GM12878 (cell line): ENCODE measurements around the gene FAM120AOS. TPM values are rescaled to one million over a fixed set of nuclear protein-coding genes. Genes with fewer than 3 reads are reported as not detected.
A peak's percentile ranks its signal among the peaks of the same experiment; 100 is the strongest.

Experiments
- ATAC-seq: fragments of 200-7000 bp; cut with Tn5 transposase; 3 replicates; pipeline ENCODE4 v1.9.1; 2020; ENCODE audit warnings: mild to moderate bottlenecking, moderate library complexity
- Bru-seq: library from RNA; stranded (reverse); fragments of 400-500 nt; gene quantifications from one replicate; lab custom pipeline; 2021; lab: Mats Ljungman, UMichigan
- BruChase-seq, 2 experiments: library from RNA; stranded (reverse); fragments of 400-500 nt; gene quantifications; one replicate each; lab custom pipeline; 2021; lab: Mats Ljungman, UMichigan
- BruUV-seq: library from RNA; stranded (reverse); fragments of 400-500 nt; replicated peaks from 2 replicates; lab custom pipeline; 2021; lab: Mats Ljungman, UMichigan
- CTCF ChIA-PET: fragments of 300-600 bp; sonication (Branson Sonifier 250); formaldehyde crosslinking; extraction: SDS; loops from one replicate; lab custom pipeline; 2021; ENCODE audit warnings: inconsistent platforms; lab: Yijun Ruan, JAX
- POLR2A ChIA-PET: fragments of 350-600 bp; formaldehyde crosslinking; extraction: SDS; loops from one replicate; lab custom pipeline; 2021; ENCODE audit warnings: inconsistent platforms; lab: Charles Lee
- RAD21 ChIA-PET: fragments of 300-600 bp; sonication (Branson Sonifier 250); formaldehyde crosslinking; loops from one replicate; lab custom pipeline; 2023; ENCODE audit warnings: antibody characterized with exemption; ENCODE audit not compliant: unreplicated experiment; lab: Charles Lee
- SMC1A ChIA-PET: fragments of 300-600 bp; sonication (Branson Sonifier 250); formaldehyde crosslinking; loops from one replicate; lab custom pipeline; 2023; ENCODE audit not compliant: unreplicated experiment, uncharacterized antibody; lab: Charles Lee
- DNase-seq: peaks from one replicate; pipeline ENCODE4 v3.0.0-alpha.2; 2011; ENCODE audit warnings: low read depth, low spot score
- FAIRE-seq: peaks from 3 replicates; lab custom pipeline; 2011; peaks lifted over from hg19 to GRCh38; lab: Jason Lieb, UNC
- H2AFZ ChIP-seq: 2 replicates; pipeline ENCODE4 v1.6.0; 2011; ENCODE audit warnings: low read depth, low read length, control low read depth; ENCODE audit not compliant: control insufficient read depth
- H3K27ac ChIP-seq: 2 replicates; pipeline ENCODE4 v1.5.1; 2011; ENCODE audit warnings: control low read depth; ENCODE audit not compliant: control insufficient read depth, insufficient read depth
- H3K27me3 ChIP-seq, 2 experiments: replicated peaks in 1 of 2; 2 replicates each; pipeline versions ENCODE4 v1.6.0 to v1.6.1; 2011; ENCODE audit warnings: low read length in 1 of 2; ENCODE audit not compliant: control insufficient read depth in 2 of 2, insufficient read depth in 2 of 2
- H3K36me3 ChIP-seq, 2 experiments: 2 replicates each; pipeline ENCODE4 v1.5.1; 2011; ENCODE audit warnings: low read length in 1 of 2; ENCODE audit not compliant: control insufficient read depth in 2 of 2, insufficient read depth in 2 of 2
- H3K4me1 ChIP-seq: 2 replicates; pipeline ENCODE4 v1.6.1; 2011; ENCODE audit warnings: mild to moderate bottlenecking, low read length, moderate library complexity, mixed read lengths; ENCODE audit not compliant: control insufficient read depth, insufficient read depth
- H3K4me2 ChIP-seq: 2 replicates; pipeline ENCODE4 v1.6.0; 2011; ENCODE audit warnings: control low read depth; ENCODE audit not compliant: control insufficient read depth, insufficient read depth
- H3K4me3 ChIP-seq: fragments of 200-600 bp; sonication (generic); 2 replicates; pipeline ENCODE4 v1.5.1; 2016
- H3K79me2 ChIP-seq: 2 replicates; pipeline ENCODE4 v1.6.0; 2011; ENCODE audit warnings: low read length; ENCODE audit not compliant: control insufficient read depth, insufficient read depth
- H3K9ac ChIP-seq: 2 replicates; pipeline ENCODE4 v1.8.0; 2011; ENCODE audit warnings: low read length, control low read depth, mixed read lengths; ENCODE audit not compliant: control insufficient read depth, insufficient read depth
- H3K9me3 ChIP-seq: replicated peaks from 3 replicates; pipeline ENCODE4 v1.5.1; 2011; ENCODE audit warnings: mild to moderate bottlenecking, low read length; ENCODE audit not compliant: control insufficient read depth, insufficient read depth
- H4K20me1 ChIP-seq: 2 replicates; pipeline ENCODE4 v1.6.0; 2011; ENCODE audit not compliant: control insufficient read depth, insufficient read depth
- ELK1 ChIP-seq: IDR thresholded peaks from 2 replicates; pipeline ENCODE4 v1.6.1; 2012; ENCODE audit warnings: low read depth, low read length, improper control_type of control experiment
- IKZF2 ChIP-seq, 2 experiments: fragments of 450-650 bp; IDR thresholded peaks; 2 replicates each; pipeline ENCODE4 v1.6.1; 2017; ENCODE audit warnings: mild to moderate bottlenecking in 2 of 2, moderate library complexity in 2 of 2
- MXI1 ChIP-seq: fragments of 150-350 bp; IDR thresholded peaks from 2 replicates; pipeline ENCODE4 v1.6.1; 2011; ENCODE audit warnings: low read depth, mild to moderate bottlenecking, inconsistent platforms, low read length, improper control_type of control experiment
- NFXL1 ChIP-seq: fragments of 450-650 bp; IDR thresholded peaks from 2 replicates; pipeline ENCODE4 v1.6.1; 2017; ENCODE audit warnings: antibody characterized with exemption, mild to moderate bottlenecking, borderline replicate concordance
- PBX3 ChIP-seq: IDR thresholded peaks from 2 replicates; pipeline ENCODE4 v1.6.1; 2011; ENCODE audit warnings: mild to moderate bottlenecking, low read depth, low read length, moderate library complexity; ENCODE audit not compliant: insufficient replicate concordance
- RFX5 ChIP-seq: IDR thresholded peaks from 2 replicates; pipeline ENCODE4 v1.6.1; 2011; ENCODE audit warnings: low read depth, low read length, improper control_type of control experiment
- YY1 ChIP-seq: IDR thresholded peaks from 2 replicates; pipeline ENCODE4 v1.6.1; 2011; ENCODE audit warnings: low read depth, mild to moderate bottlenecking, low read length
- ZNF622 ChIP-seq: fragments of 450-650 bp; IDR thresholded peaks from 2 replicates; pipeline ENCODE4 v1.6.1; 2017; ENCODE audit warnings: mild to moderate bottlenecking, inconsistent platforms
- WGBS: methylation state at CpG from one replicate; pipeline ENCODE4 v1.1.6; 2016; ENCODE audit warnings: low lambda C conversion rate; ENCODE audit not compliant: insufficient replicate concordance, insufficient coverage; ENCODE audit errors: missing lambda C conversion rate; 5-methylcytosine and 5-hydroxymethylcytosine counted together
- in situ Hi-C: fragments of 300-500 bp; cut with MboI; formaldehyde crosslinking; loops from 9 replicates; pipeline ENCODE4 v1.14.3; 2018; ENCODE audit warnings: mixed read lengths
- intact Hi-C: fragments of 100-400 bp; cut with micrococcal nuclease; formaldehyde crosslinking; loops from one replicate; pipeline ENCODE4 v1.14.2; 2022; ENCODE audit not compliant: unreplicated experiment
- long read RNA-seq, 2 experiments: library from polyadenylated mRNA; unstranded; transcript quantifications; one replicate each; pipeline ENCODE4 v2.0.0, GENCODE V29; 2019 to 2020
- polyA minus RNA-seq, 3 experiments: library from RNA; depleted of rRNA, polyadenylated mRNA; stranded (reverse); fragments of >200 nt; gene quantifications; 2 replicates each; pipeline ENCODE4 v1.2.3, GENCODE V29; 2011
- polyA plus RNA-seq, 11 experiments: library from polyadenylated mRNA; depleted of rRNA in 4 of 11; unstranded in 6 of 11; stranded (reverse) in 5 of 11; fragments of >200 nt; fragmentation: Nextera tagmentation in 4 of 11; fragmentation: Illumina TruSeq in 1 of 11; extraction: Ambion mirVana in 4 of 11; extraction: Trizol in 1 of 11; gene quantifications; 1 replicate in 1 of 11; 2 replicates in 10 of 11; pipeline versions ENCODE4 v1.2.1 to v1.2.3, GENCODE V29; 2011 to 2016; ENCODE audit warnings: inconsistent platforms in 2 of 11, missing spikeins in 2 of 11, low read depth in 1 of 11
- total RNA-seq, 4 experiments: library from RNA; depleted of rRNA in 3 of 4; stranded (reverse); fragments of >200 nt in 3 of 4; fragmentation: Illumina TruSeq in 1 of 4; extraction: Trizol in 1 of 4; gene quantifications; 2 replicates each; pipeline versions ENCODE4 v1.2.1 to v1.2.3, GENCODE V29; 2013 to 2021
- TF ChIP-seq, protein P1 (sequence below): IDR thresholded peaks from 2 replicates; pipeline ENCODE4 v1.6.1; 2012; ENCODE audit warnings: improper control_type of control experiment, low read depth, low read length; ENCODE audit not compliant: insufficient replicate concordance

The FAM120AOS gene
- total RNA-seq (2013; cell fraction: nucleolus; rRNA removed): 45.1 and 45.8 TPM in 2 replicates
- 28.9 and 32.3 TPM in 2 replicates for total RNA-seq (2014; rRNA removed)
- 30.9 and 33.6 TPM in 2 replicates for total RNA-seq (2014; rRNA removed; fragmentation: Illumina TruSeq; extraction: Trizol)
- 32.3 and 35.6 TPM in 2 replicates for total RNA-seq (2021)
- polyA plus RNA-seq (2011; ENCODE audit: low read depth): 12.3 TPM
- polyA plus RNA-seq (2011; rRNA removed): 29.8 and 36.6 TPM in 2 replicates
- polyA plus RNA-seq (2011; cell fraction: cytosol; rRNA removed): 19.7 and 19.9 TPM in 2 replicates
- polyA plus RNA-seq (2011; cell fraction: nucleus; rRNA removed): 17.3 and 17.7 TPM in 2 replicates
- polyA plus RNA-seq (2012): 21.7 and 27.0 TPM in 2 replicates
- 43.5 and 48.4 TPM in 2 replicates for polyA plus RNA-seq (2014; fragmentation: Illumina TruSeq; extraction: Trizol)
- 10 to 100 TPM; 15.9 to 18.8 TPM for polyA plus RNA-seq (2014; fragmentation: Nextera tagmentation; extraction: Ambion mirVana)
- polyA plus RNA-seq (2014; rRNA removed): 35.0 and 39.6 TPM in 2 replicates
- 10 to 100 TPM; 52.1 to 55.1 TPM for polyA plus RNA-seq (2016; fragmentation: Nextera tagmentation; extraction: Ambion mirVana)
- polyA minus RNA-seq (2011; rRNA and poly(A)+ RNA removed): 17.0 and 22.8 TPM in 2 replicates
- 6.9 and 8.4 TPM in 2 replicates for polyA minus RNA-seq (2011; cell fraction: cytosol; rRNA and poly(A)+ RNA removed)
- polyA minus RNA-seq (2011; cell fraction: nucleus; rRNA and poly(A)+ RNA removed): 16.8 and 25.6 TPM in 2 replicates
- percentile 84 among the genes with signal in this experiment for Bru-seq, nascent RNA
- BruChase-seq, experiment 1, labeled RNA remaining after a 6-hour chase: percentile 81 among the genes with signal in this experiment
- BruChase-seq, experiment 2, labeled RNA remaining after a 2-hour chase: percentile 80 among the genes with signal in this experiment
- long read RNA-seq, experiment 1, full-length matches to known transcripts: 13 of 16 reads
- long read RNA-seq, experiment 1, partial matches to known transcripts: 1 of 16 reads
- long read RNA-seq, experiment 1, other reads (novel, unspliced or antisense): 2 of 16 reads
- long read RNA-seq, experiment 2, partial matches to known transcripts: 1 of 22 reads
- long read RNA-seq, experiment 2, other reads (novel, unspliced or antisense): 15 of 22 reads

DNA sequence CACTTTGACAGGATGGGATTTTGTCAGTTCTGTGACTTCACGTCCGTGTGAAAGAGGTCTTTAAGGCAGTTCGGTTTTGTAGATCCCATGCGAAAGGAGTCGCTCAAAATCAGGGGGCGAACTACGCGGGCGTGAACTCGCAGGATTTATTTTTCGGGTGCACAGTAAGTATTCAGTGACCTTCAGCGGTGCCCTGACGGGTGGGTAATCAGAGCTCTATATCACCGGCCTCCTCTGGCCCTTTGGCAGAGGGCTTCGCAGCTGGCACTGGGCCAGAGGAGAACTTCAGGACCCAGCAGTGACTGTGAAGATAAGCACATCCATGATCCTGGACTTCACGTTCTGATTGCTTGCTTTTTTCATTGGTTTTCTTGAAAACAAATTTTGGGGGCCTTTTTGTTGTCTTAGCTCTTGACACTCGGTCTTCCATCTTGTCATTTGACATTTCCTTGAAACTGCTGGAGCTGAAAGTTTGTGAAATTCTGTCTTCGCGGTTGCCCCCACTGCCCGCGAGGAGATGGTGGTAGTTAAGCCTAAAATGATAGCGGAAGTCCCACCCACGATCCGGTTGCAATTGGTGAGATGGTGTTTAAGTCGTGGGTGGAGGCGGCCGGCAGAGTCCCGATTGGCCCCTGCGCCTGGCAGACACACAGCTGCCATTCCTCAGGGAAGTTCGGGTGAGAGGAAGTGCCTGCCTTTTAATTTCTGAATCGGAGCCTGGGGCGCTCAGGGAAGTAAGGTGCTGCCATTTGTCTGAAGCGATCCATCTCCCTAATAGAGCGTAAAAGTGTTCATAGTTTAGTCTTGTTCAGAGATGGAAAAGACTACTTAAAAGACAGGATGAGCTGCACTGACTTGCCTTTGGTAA is at the start of gene FAM120AOS:
Gene FAM120AOS, minus strand, starts transcription at position 535 of the 868 bp plus-strand sequence. CDS start 872 bp downstream, outside the sequence.
- CTCF ChIA-PET: interaction anchor here (0.6 to 2.2 kb wide), 9 partner anchors 11 to 344 kb away, joined by 3 to 17 read pairs (median 4); no protein-coding TSS in a partner anchor
- POLR2A ChIA-PET: interaction anchor here (0.6 to 3.7 kb wide), 9 partner anchors 11 to 1413 kb away, joined by 3 to 64 read pairs (median 5); no protein-coding TSS in a partner anchor
- H3K4me1 ChIP-seq: peaks cover 7% of the 10 kb centered on the region; the same call in 1 of the 2 replicates
- peak within 1 kb of the TSS; percentile 83 for H3K27ac ChIP-seq
- WGBS: under 1% methylated on average over 34 of the region's 34 CpGs
- SMC1A ChIA-PET: interaction anchor here (0.7 to 2.5 kb wide), 12 partner anchors 11 to 345 kb away, joined by 3 to 34 read pairs (median 4); no protein-coding TSS in a partner anchor
- in situ Hi-C loops: no loop called here
- H2AFZ ChIP-seq: peak within 1 kb of the TSS; percentile 62
- peak within 1 kb of the TSS; percentile 86 for H3K9ac ChIP-seq
- RAD21 ChIA-PET: interaction anchor here (0.8 to 2.7 kb wide), 7 partner anchors 11 to 389 kb away, joined by 3 to 17 read pairs (median 6); no protein-coding TSS in a partner anchor
- no peaks in the 10 kb centered on the region for H4K20me1 ChIP-seq
- peak; percentile 91 for FAIRE-seq
- no peaks in the 10 kb centered on the region for H3K27me3 ChIP-seq
- H3K79me2 ChIP-seq: peaks cover 85% of the 10 kb centered on the region
- no peaks in the 10 kb centered on the region for H3K9me3 ChIP-seq
- H3K36me3 ChIP-seq: no peaks in the 10 kb centered on the region
- peak; percentile 81 for ATAC-seq
- intact Hi-C loops: loop anchor here (5.0 to 10.0 kb wide), 3 partner anchors 114 to 712 kb away; partner anchors contain the start of gene CARD19
- TSS peak; percentile 73 for BruUV-seq
- H3K4me3 ChIP-seq: peak within 1 kb of the TSS; percentile 86
- peak; percentile 71 for DNase-seq
- H3K4me2 ChIP-seq: peak within 1 kb of the TSS; percentile 89
- TF ChIP-seq, protein P1, sequence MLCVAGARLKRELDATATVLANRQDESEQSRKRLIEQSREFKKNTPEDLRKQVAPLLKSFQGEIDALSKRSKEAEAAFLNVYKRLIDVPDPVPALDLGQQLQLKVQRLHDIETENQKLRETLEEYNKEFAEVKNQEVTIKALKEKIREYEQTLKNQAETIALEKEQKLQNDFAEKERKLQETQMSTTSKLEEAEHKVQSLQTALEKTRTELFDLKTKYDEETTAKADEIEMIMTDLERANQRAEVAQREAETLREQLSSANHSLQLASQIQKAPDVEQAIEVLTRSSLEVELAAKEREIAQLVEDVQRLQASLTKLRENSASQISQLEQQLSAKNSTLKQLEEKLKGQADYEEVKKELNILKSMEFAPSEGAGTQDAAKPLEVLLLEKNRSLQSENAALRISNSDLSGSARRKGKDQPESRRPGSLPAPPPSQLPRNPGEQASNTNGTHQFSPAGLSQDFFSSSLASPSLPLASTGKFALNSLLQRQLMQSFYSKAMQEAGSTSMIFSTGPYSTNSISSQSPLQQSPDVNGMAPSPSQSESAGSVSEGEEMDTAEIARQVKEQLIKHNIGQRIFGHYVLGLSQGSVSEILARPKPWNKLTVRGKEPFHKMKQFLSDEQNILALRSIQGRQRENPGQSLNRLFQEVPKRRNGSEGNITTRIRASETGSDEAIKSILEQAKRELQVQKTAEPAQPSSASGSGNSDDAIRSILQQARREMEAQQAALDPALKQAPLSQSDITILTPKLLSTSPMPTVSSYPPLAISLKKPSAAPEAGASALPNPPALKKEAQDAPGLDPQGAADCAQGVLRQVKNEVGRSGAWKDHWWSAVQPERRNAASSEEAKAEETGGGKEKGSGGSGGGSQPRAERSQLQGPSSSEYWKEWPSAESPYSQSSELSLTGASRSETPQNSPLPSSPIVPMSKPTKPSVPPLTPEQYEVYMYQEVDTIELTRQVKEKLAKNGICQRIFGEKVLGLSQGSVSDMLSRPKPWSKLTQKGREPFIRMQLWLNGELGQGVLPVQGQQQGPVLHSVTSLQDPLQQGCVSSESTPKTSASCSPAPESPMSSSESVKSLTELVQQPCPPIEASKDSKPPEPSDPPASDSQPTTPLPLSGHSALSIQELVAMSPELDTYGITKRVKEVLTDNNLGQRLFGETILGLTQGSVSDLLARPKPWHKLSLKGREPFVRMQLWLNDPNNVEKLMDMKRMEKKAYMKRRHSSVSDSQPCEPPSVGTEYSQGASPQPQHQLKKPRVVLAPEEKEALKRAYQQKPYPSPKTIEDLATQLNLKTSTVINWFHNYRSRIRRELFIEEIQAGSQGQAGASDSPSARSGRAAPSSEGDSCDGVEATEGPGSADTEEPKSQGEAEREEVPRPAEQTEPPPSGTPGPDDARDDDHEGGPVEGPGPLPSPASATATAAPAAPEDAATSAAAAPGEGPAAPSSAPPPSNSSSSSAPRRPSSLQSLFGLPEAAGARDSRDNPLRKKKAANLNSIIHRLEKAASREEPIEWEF: peak; percentile 56
- TF ChIP-seq NFXL1: no peak
- peak; percentile 94 for TF ChIP-seq PBX3
- TF ChIP-seq IKZF2 (IDR thresholded peaks at IDR 0.05): peak; percentile 53 to 75
- peak; percentile 72 for TF ChIP-seq ELK1
- peak; percentile 82 for TF ChIP-seq YY1
- TF ChIP-seq RFX5: 0 out of 2 replicates have a peak, but pooled peaks have one; percentile 11
- peak; percentile 77 for TF ChIP-seq ZNF622
- peak; percentile 89 for TF ChIP-seq MXI1
